Uterus (tissue), 2 donors: ENCODE measurements around the gene KRTAP5-2.

Experiments
- CTCF ChIP-seq, 4 experiments: fragments of 200-600 bp in 2 of 4; fragments of 450-650 bp in 2 of 4; sonication (generic) in 2 of 4; IDR thresholded peaks; one replicate each; pipeline ENCODE4 v1.5.1; 2016 to 2019; ENCODE audit warnings: antibody characterized with exemption in 4 of 4, mild to moderate bottlenecking in 2 of 4, moderate library complexity in 1 of 4
- POLR2A ChIP-seq, 2 donors: fragments of 450-650 bp; IDR thresholded peaks; one replicate each; pipeline ENCODE4 v1.6.1; 2016; ENCODE audit warnings: antibody characterized with exemption in 2 of 2, mild to moderate bottlenecking in 1 of 2, moderate library complexity in 1 of 2

- no peak for TF ChIP-seq CTCF (IDR thresholded peaks at IDR 0.05)
- TF ChIP-seq POLR2A (IDR thresholded peaks at IDR 0.05) = no peak
Measured at GRCh38 chr11:1570001-1570453, 28.1 kb downstream of the KRTAP5-2 start.
